ENCODE data around the gene FHAD1.
"Not testable (repeated sequence)": the region's sequence is repeated elsewhere in the genome, so short reads cannot be mapped to it uniquely, and the experiment has no call there.

FHAD1 gene

DNA sequence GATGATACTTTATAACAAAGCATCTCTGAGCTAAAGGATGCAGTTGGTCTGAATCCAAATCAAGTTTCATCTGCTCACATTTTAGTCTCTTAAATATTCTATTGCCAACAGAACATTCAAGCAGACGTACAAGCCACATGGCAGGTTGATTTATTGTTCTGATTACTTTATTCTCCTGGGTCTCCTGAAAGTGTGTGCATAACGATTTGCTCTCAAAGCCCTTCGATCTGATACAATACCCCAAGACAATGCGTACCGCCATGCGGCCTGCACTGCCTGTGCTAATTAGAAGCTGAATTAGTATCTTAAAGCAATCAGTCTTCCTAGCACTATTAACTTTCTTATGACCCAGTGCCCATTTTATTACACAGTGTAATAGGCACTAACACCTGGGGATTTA, 56.9 kb downstream of the FHAD1 start:
- TF ChIP-seq, protein P1, sequence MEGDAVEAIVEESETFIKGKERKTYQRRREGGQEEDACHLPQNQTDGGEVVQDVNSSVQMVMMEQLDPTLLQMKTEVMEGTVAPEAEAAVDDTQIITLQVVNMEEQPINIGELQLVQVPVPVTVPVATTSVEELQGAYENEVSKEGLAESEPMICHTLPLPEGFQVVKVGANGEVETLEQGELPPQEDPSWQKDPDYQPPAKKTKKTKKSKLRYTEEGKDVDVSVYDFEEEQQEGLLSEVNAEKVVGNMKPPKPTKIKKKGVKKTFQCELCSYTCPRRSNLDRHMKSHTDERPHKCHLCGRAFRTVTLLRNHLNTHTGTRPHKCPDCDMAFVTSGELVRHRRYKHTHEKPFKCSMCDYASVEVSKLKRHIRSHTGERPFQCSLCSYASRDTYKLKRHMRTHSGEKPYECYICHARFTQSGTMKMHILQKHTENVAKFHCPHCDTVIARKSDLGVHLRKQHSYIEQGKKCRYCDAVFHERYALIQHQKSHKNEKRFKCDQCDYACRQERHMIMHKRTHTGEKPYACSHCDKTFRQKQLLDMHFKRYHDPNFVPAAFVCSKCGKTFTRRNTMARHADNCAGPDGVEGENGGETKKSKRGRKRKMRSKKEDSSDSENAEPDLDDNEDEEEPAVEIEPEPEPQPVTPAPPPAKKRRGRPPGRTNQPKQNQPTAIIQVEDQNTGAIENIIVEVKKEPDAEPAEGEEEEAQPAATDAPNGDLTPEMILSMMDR (IDR thresholded peaks at IDR 0.05; ENCODE audit: poor library complexity, severe bottlenecking) = no peak

DNA sequence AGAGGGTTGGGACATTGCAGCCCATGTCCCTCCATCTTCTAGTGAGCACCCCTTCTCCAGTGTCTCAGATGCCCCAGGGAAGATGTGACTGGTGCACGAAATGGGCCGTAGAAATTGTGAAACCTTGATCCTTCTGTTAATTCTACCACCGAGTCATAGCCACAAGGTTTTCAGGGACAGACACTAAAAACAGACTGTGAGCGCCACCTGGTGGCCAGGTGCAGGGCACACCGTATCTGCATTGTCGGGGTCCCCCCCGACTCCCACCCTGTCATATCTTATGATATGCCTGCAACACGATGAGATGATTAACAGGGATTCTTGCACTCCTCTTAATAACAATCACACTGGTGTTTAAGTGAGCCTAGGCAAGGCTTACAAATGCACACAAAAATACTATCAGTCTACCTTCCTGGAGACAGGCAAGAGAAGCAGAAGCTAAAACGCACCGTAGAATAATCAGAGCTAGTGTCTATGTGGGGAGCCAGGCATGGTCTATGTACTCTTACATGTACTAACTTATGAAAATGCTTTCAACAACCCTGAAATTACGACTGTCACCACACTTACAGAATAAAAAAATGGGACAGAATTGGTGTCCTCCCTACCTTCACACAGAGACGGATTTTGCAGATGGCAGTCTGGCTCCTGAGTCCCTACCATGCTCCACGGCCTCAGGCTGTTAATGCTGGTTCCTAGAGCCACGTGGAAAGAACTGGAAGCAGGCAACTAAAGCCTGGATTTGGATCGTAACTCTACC, 57.9 kb downstream of the FHAD1 start:
- DNase-seq (ENCODE audit: low spot score) (no peak), ATAC-seq (ENCODE audit: low read depth) (peak; percentile 70; the same call in 2 of the 3 replicates)
- TF ChIP-seq, protein P1 (IDR thresholded peaks at IDR 0.05; ENCODE audit: poor library complexity, severe bottlenecking) = peak; percentile 93
- Histone ChIP-seq H3K4me3 (ENCODE audit: severe bottlenecking) (no peak overlapping the region), H3K36me3 (ENCODE audit: low read depth) (no peaks in the 10 kb centered on the region), H3K9me3 (ENCODE audit: severe bottlenecking) (no peaks in the 10 kb centered on the region), H3K27me3 (ENCODE audit: insufficient read depth, poor library complexity, severe bottlenecking) (no peaks in the 10 kb centered on the region), H3K27ac (ENCODE audit: poor library complexity, severe bottlenecking) (no peak overlapping the region), H3K4me1 (ENCODE audit: insufficient read depth, poor library complexity, severe bottlenecking) (no peaks in the 10 kb centered on the region)

More for the DNA sequence above, 56.9 kb downstream of the FHAD1 start:
- H3K9me3 ChIP-seq (ENCODE audit: severe bottlenecking) = no peaks in the 10 kb centered on the region
- no peaks in the 10 kb centered on the region for H3K4me1 ChIP-seq (ENCODE audit: insufficient read depth, poor library complexity, severe bottlenecking)
- H3K27me3 ChIP-seq (ENCODE audit: insufficient read depth, poor library complexity, severe bottlenecking) = no peaks in the 10 kb centered on the region
- H3K27ac ChIP-seq (ENCODE audit: poor library complexity, severe bottlenecking) = no peak overlapping the region
- no peaks in the 10 kb centered on the region for H3K36me3 ChIP-seq (ENCODE audit: low read depth)
- DNase-seq (ENCODE audit: low spot score) (no peak), ATAC-seq (ENCODE audit: low read depth) (no peak)
- no peak overlapping the region for H3K4me3 ChIP-seq (ENCODE audit: severe bottlenecking)

DNA sequence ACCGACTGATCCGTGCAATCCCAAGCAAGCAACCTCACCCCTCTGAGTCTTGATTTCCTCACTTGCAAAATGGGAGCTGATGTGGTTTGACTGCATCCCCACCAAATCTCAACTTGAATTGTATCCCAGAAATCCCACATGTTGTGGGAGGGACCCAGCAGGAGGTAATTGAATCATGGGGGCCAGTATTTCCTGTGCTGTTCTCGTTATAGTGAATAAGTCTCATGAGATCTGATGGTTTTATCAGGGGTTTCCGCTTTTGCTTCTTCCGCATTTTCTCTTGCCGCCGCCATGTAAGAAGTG, 58.4 kb downstream of the FHAD1 start:
- H3K4me3 ChIP-seq (ENCODE audit: severe bottlenecking) = no peak overlapping the region
- no peaks in the 10 kb centered on the region for H3K36me3 ChIP-seq (ENCODE audit: low read depth)
- no peak for ATAC-seq (ENCODE audit: low read depth)
- H3K27ac ChIP-seq (ENCODE audit: poor library complexity, severe bottlenecking) = no peak overlapping the region
- no peaks in the 10 kb centered on the region for H3K4me1 ChIP-seq (ENCODE audit: insufficient read depth, poor library complexity, severe bottlenecking)
- H3K27me3 ChIP-seq (ENCODE audit: insufficient read depth, poor library complexity, severe bottlenecking) = no peaks in the 10 kb centered on the region
- no peak for DNase-seq (ENCODE audit: low spot score)
- no peaks in the 10 kb centered on the region for H3K9me3 ChIP-seq (ENCODE audit: severe bottlenecking)
- TF ChIP-seq, protein P1 (IDR thresholded peaks at IDR 0.05; ENCODE audit: poor library complexity, severe bottlenecking) = no peak

DNA sequence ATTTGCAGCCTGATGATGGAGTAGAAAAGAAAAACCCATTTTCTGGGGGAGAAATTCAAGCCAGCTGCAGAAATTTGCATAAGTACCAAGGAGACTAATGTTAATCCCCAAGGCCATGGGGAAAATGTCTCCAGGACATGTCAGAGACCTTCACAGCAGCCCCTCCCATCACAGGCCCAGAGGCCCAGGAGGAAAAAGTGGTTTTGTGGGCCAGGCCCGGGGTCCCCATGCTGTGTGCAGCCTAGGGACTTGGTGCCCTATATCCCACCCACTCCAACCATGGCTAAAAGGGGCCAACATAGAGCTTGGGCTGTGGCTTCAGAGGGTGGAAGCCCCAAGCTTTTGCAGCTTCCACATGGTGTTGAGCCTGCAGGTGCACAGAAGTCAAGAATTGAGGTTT, 59.3 kb downstream of the FHAD1 start:
- H3K27ac ChIP-seq (ENCODE audit: poor library complexity, severe bottlenecking); H3K9me3 ChIP-seq (ENCODE audit: severe bottlenecking); H3K36me3 ChIP-seq (ENCODE audit: low read depth); ATAC-seq (ENCODE audit: low read depth); H3K4me1 ChIP-seq (ENCODE audit: insufficient read depth, poor library complexity, severe bottlenecking); H3K27me3 ChIP-seq (ENCODE audit: insufficient read depth, poor library complexity, severe bottlenecking); H3K4me3 ChIP-seq (ENCODE audit: severe bottlenecking); DNase-seq (ENCODE audit: low spot score): not testable (repeated sequence)

DNA sequence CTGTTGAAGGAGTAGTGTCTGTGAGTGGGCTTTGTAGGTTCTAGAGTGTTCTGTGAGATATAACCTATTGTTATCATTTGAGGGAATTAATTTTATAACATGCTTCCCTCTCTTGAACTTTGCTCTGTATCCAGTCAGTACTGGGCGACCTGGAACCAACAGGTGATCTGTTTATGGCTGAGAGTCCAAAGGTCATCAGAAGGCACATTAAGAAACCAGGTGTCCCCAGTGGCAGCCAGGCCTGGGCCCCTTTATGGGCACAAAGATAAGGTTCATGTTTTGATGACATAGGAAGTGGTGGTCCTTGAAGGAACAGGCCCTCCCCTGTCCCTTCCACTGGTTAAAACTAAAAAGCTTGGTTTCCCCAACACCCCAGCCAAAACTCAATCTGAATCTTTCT, 61.1 kb downstream of the FHAD1 start:
- Histone ChIP-seq H3K27me3 (ENCODE audit: insufficient read depth, poor library complexity, severe bottlenecking) (no peaks in the 10 kb centered on the region), H3K9me3 (ENCODE audit: severe bottlenecking) (no peaks in the 10 kb centered on the region), H3K4me1 (ENCODE audit: insufficient read depth, poor library complexity, severe bottlenecking) (no peaks in the 10 kb centered on the region), H3K36me3 (ENCODE audit: low read depth) (no peaks in the 10 kb centered on the region), H3K27ac (ENCODE audit: poor library complexity, severe bottlenecking) (no peak overlapping the region), H3K4me3 (ENCODE audit: severe bottlenecking) (no peak overlapping the region)
- TF ChIP-seq, protein P1 (IDR thresholded peaks at IDR 0.05; ENCODE audit: poor library complexity, severe bottlenecking) = no peak
- no peak for DNase-seq (ENCODE audit: low spot score)
- ATAC-seq (ENCODE audit: low read depth) = no peak
